Mammary epithelial cell (primary cell): ENCODE data around the gene SYT9.

Source experiments
- EZH2 ChIP-seq: IDR thresholded peaks from 2 replicates; pipeline ENCODE4 v1.6.1; 2012; ENCODE audit warnings: low read length, inconsistent platforms, borderline replicate concordance
- TF ChIP-seq, protein P1 (sequence below), 2 donors: IDR thresholded peaks in 1 of 2; conservative IDR thresholded peaks in 1 of 2; 2 replicates each; pipeline ENCODE4 v1.5.1; 2011 to 2012; ENCODE audit warnings: inconsistent platforms in 2 of 2, low read length in 2 of 2, mild to moderate bottlenecking in 2 of 2, control low read depth in 1 of 2, low read depth in 1 of 2; ENCODE audit not compliant: insufficient read depth in 1 of 2; ENCODE audit errors: extremely low read depth in 1 of 2

GRCh38 chr11:7303146-7303545, 51.4 kb downstream of the SYT9 start:
- TF ChIP-seq, protein P1, sequence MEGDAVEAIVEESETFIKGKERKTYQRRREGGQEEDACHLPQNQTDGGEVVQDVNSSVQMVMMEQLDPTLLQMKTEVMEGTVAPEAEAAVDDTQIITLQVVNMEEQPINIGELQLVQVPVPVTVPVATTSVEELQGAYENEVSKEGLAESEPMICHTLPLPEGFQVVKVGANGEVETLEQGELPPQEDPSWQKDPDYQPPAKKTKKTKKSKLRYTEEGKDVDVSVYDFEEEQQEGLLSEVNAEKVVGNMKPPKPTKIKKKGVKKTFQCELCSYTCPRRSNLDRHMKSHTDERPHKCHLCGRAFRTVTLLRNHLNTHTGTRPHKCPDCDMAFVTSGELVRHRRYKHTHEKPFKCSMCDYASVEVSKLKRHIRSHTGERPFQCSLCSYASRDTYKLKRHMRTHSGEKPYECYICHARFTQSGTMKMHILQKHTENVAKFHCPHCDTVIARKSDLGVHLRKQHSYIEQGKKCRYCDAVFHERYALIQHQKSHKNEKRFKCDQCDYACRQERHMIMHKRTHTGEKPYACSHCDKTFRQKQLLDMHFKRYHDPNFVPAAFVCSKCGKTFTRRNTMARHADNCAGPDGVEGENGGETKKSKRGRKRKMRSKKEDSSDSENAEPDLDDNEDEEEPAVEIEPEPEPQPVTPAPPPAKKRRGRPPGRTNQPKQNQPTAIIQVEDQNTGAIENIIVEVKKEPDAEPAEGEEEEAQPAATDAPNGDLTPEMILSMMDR (conservative IDR thresholded peaks at IDR 0.05 in 1 of 2, IDR thresholded peaks at IDR 0.05 in 1 of 2; ENCODE audit: extremely low read depth in 1 of 2, insufficient read depth in 1 of 2, low read depth in 1 of 2, low read length in 2 of 2), result no peak
- TF ChIP-seq EZH2, result no peak
